ENCODE measurements around the gene MRPL50. TPM values are rescaled to one million over a fixed set of nuclear protein-coding genes. Genes with fewer than 3 reads are reported as not detected.

Gene MRPL50
- total RNA-seq, 1 experiment from 2014 or later, result 11.9 TPM

GRCh38 chr9:101428909-101429308 is 30.5 kb upstream of the MRPL50 start:
- no peak overlapping the region for H3K4me2 ChIP-seq
- ChIA-PET POLR2A (ENCODE audit: unreplicated experiment) (no interaction called here), CTCF (no interaction called here)
- BruUV-seq (replicated peaks), result no TSS peak
- no peaks in the 10 kb centered on the region for H3K36me3 ChIP-seq (ENCODE audit: low read depth)
- DNase-seq, result no peak
- H4K20me1 ChIP-seq (ENCODE audit: insufficient read depth), result no peaks in the 10 kb centered on the region
- no peak for TF ChIP-seq EZH2 (IDR thresholded peaks at IDR 0.05; ENCODE audit: low read depth)
- no peak for TF ChIP-seq CTCF (conservative IDR thresholded peaks at IDR 0.05)
- H3K4me3 ChIP-seq, result no peak overlapping the region
- H3K79me2 ChIP-seq (ENCODE audit: low read depth), result no peaks in the 10 kb centered on the region
- H3K27ac ChIP-seq, result no peak overlapping the region
- no peak overlapping the region for H2AFZ ChIP-seq
- H3F3A ChIP-seq (ENCODE audit: insufficient read depth, low read depth), result no peaks in the 10 kb centered on the region
- no peaks in the 10 kb centered on the region for H3K9me2 ChIP-seq (ENCODE audit: insufficient read depth)
- no peaks in the 10 kb centered on the region for H3K4me1 ChIP-seq (replicated peaks; ENCODE audit: insufficient read depth)
- no peaks in the 10 kb centered on the region for H3K9me3 ChIP-seq (ENCODE audit: insufficient read depth, low read depth)
- intact Hi-C loops (cut with micrococcal nuclease; ENCODE audit: unreplicated experiment), result no loop called here
- H3K27me3 ChIP-seq (ENCODE audit: insufficient read depth, low read depth), result peaks cover 39% of the 10 kb centered on the region; the same call in 1 of the 2 replicates

GRCh38 chr9:101427957-101428655 is 29.7 kb upstream of the MRPL50 start:
- H3K79me2 ChIP-seq (ENCODE audit: low read depth), result no peaks in the 10 kb centered on the region
- no peak for DNase-seq
- no peaks in the 10 kb centered on the region for H3F3A ChIP-seq (ENCODE audit: insufficient read depth, low read depth)
- ChIA-PET POLR2A (ENCODE audit: unreplicated experiment) (no interaction called here), CTCF (no interaction called here)
- TF ChIP-seq EZH2 (IDR thresholded peaks at IDR 0.05; ENCODE audit: low read depth) (no peak), CTCF (conservative IDR thresholded peaks at IDR 0.05) (no peak)
- peaks cover 42% of the 10 kb centered on the region; the same call in 1 of the 2 replicates for H3K27me3 ChIP-seq (ENCODE audit: insufficient read depth, low read depth)
- no peaks in the 10 kb centered on the region for H3K36me3 ChIP-seq (ENCODE audit: low read depth)
- intact Hi-C loops (cut with micrococcal nuclease; ENCODE audit: unreplicated experiment), result no loop called here
- H3K4me1 ChIP-seq (replicated peaks; ENCODE audit: insufficient read depth), result no peaks in the 10 kb centered on the region
- no peak overlapping the region for H3K4me2 ChIP-seq
- H4K20me1 ChIP-seq (ENCODE audit: insufficient read depth), result no peaks in the 10 kb centered on the region
- H3K9me3 ChIP-seq (ENCODE audit: insufficient read depth, low read depth), result no peaks in the 10 kb centered on the region
- H3K9me2 ChIP-seq (ENCODE audit: insufficient read depth), result no peaks in the 10 kb centered on the region
- no peak overlapping the region for H3K27ac ChIP-seq
- H3K4me3 ChIP-seq, result no peak overlapping the region
- BruUV-seq (replicated peaks), result no TSS peak
- no peak overlapping the region for H2AFZ ChIP-seq

- H3K27ac ChIP-seq, result no peak overlapping the region
- H3K36me3 ChIP-seq (ENCODE audit: low read depth), result no peaks in the 10 kb centered on the region
- H2AFZ ChIP-seq, result no peak overlapping the region
- H3K9me2 ChIP-seq (ENCODE audit: insufficient read depth), result no peaks in the 10 kb centered on the region
- H3K4me1 ChIP-seq (replicated peaks; ENCODE audit: insufficient read depth), result no peaks in the 10 kb centered on the region
- BruUV-seq (replicated peaks), result no TSS peak
- no peaks in the 10 kb centered on the region for H3K9me3 ChIP-seq (ENCODE audit: insufficient read depth, low read depth)
- no peak overlapping the region for H3K4me3 ChIP-seq
- no peaks in the 10 kb centered on the region; the same call in 1 of the 2 replicates for H4K20me1 ChIP-seq (ENCODE audit: insufficient read depth)
- no peaks in the 10 kb centered on the region for H3K79me2 ChIP-seq (ENCODE audit: low read depth)
- DNase-seq, result no peak
- H3K27me3 ChIP-seq (ENCODE audit: insufficient read depth, low read depth), result peaks cover 49% of the 10 kb centered on the region
- H3K4me2 ChIP-seq, result no peak overlapping the region
- TF ChIP-seq EZH2 (IDR thresholded peaks at IDR 0.05; ENCODE audit: low read depth), result no peak
- TF ChIP-seq CTCF (conservative IDR thresholded peaks at IDR 0.05), result no peak
- H3F3A ChIP-seq (ENCODE audit: insufficient read depth, low read depth), result no peaks in the 10 kb centered on the region
- intact Hi-C loops (cut with micrococcal nuclease; ENCODE audit: unreplicated experiment), result no loop called here
- CTCF ChIA-PET, result no interaction called here
- POLR2A ChIA-PET (ENCODE audit: unreplicated experiment), result no interaction called here
Observed at GRCh38 chr9:101427358-101427757, 28.9 kb upstream of the MRPL50 start.

Data from PC-9 (cell line).